CD14-positive monocyte (primary cell): ENCODE data around the gene HDHD5. TPM values are rescaled to one million over a fixed set of nuclear protein-coding genes. Genes with fewer than 3 reads are reported as not detected.

Source experiments
- DNase-seq, 3 donors: peaks; one replicate each; pipeline ENCODE4 v3.0.0-alpha.2; 2011 to 2022
- H2AFZ ChIP-seq: 2 replicates; pipeline ENCODE4 v1.6.0; 2012; ENCODE audit warnings: mild to moderate bottlenecking, low read depth, low read length, inconsistent platforms; ENCODE audit not compliant: insufficient read depth, poor library complexity, severe bottlenecking
- H3K27ac ChIP-seq, 2 donors: 1 replicate in 1 of 2; 2 replicates in 1 of 2; pipeline ENCODE4 v1.5.1; 2012 to 2013; ENCODE audit warnings: low read length in 2 of 2, control low read depth in 1 of 2, inconsistent platforms in 1 of 2, low read depth in 1 of 2, mild to moderate bottlenecking in 1 of 2
- H3K27me3 ChIP-seq, 2 donors: one replicate each; pipeline versions ENCODE4 v1.6.0 to v1.6.1; 2011 to 2013; ENCODE audit warnings: low read length in 2 of 2; ENCODE audit not compliant: control insufficient read depth in 2 of 2, insufficient read depth in 2 of 2
- H3K36me3 ChIP-seq, 2 donors: replicated peaks in 1 of 2; 1 replicate in 1 of 2; 2 replicates in 1 of 2; pipeline versions ENCODE4 v1.5.1 to v1.6.1; 2012 to 2013; ENCODE audit warnings: low read length in 2 of 2, control low read depth in 1 of 2, inconsistent platforms in 1 of 2, mild to moderate bottlenecking in 1 of 2; ENCODE audit not compliant: insufficient read depth in 2 of 2, control insufficient read depth in 1 of 2
- H3K4me1 ChIP-seq, 2 donors: 1 replicate in 1 of 2; 2 replicates in 1 of 2; pipeline versions ENCODE4 v1.5.1 to v1.6.1; 2012 to 2013; ENCODE audit warnings: low read length in 2 of 2, control low read depth in 1 of 2, inconsistent platforms in 1 of 2, mild to moderate bottlenecking in 1 of 2, moderate library complexity in 1 of 2; ENCODE audit not compliant: insufficient read depth in 2 of 2, control insufficient read depth in 1 of 2
- H3K4me2 ChIP-seq: replicated peaks from 2 replicates; pipeline ENCODE3; 2012; ENCODE audit warnings: low read length, moderate library complexity, mild to moderate bottlenecking; ENCODE audit not compliant: poor library complexity, severe bottlenecking; ENCODE audit errors: extremely low read depth
- H3K4me3 ChIP-seq, 3 experiments: fragments of 200-600 bp in 1 of 3; sonication (generic) in 1 of 3; replicated peaks in 1 of 3; 1 replicate in 2 of 3; 2 replicates in 1 of 3; pipeline ENCODE4 v1.5.1; 2011 to 2013; ENCODE audit warnings: low read length in 3 of 3, mild to moderate bottlenecking in 3 of 3, control low read depth in 2 of 3, low read depth in 2 of 3, inconsistent platforms in 1 of 3, moderate library complexity in 1 of 3
- H3K79me2 ChIP-seq: 2 replicates; pipeline ENCODE4 v1.6.0; 2012; ENCODE audit warnings: mild to moderate bottlenecking, control low read depth, inconsistent platforms, low read length, moderate library complexity; ENCODE audit not compliant: insufficient read depth
- H3K9ac ChIP-seq: 2 replicates; pipeline ENCODE4 v1.6.0; 2017; ENCODE audit warnings: low read length, mild to moderate bottlenecking; ENCODE audit not compliant: insufficient read depth, poor library complexity, severe bottlenecking
- H3K9me3 ChIP-seq, 2 donors: replicated peaks in 1 of 2; 1 replicate in 1 of 2; 2 replicates in 1 of 2; pipeline versions ENCODE4 v1.5.1 to v1.6.1; 2012 to 2013; ENCODE audit warnings: low read length in 2 of 2, control low read depth in 1 of 2; ENCODE audit not compliant: control insufficient read depth in 1 of 2, insufficient read depth in 1 of 2
- H4K20me1 ChIP-seq: 2 replicates; pipeline ENCODE4 v1.6.0; 2012; ENCODE audit warnings: mild to moderate bottlenecking, low read length, control low read depth, moderate library complexity; ENCODE audit not compliant: insufficient read depth
- H3K27ac Mint-ChIP-seq, 7 donors: one replicate each; pipeline ENCODE4 v1.8.0; 2020; ENCODE audit warnings: mild to moderate bottlenecking in 7 of 7, mixed read lengths in 7 of 7, moderate library complexity in 6 of 7, inconsistent platforms in 2 of 7
- H3K27me3 Mint-ChIP-seq, 3 donors: one replicate each; pipeline ENCODE4 v1.8.0; 2021 to 2022; ENCODE audit warnings: low read depth in 3 of 3, mild to moderate bottlenecking in 3 of 3, mixed read lengths in 3 of 3, moderate library complexity in 3 of 3, inconsistent platforms in 1 of 3
- H3K36me3 Mint-ChIP-seq, 2 donors: one replicate each; pipeline ENCODE4 v1.8.0; 2020; ENCODE audit warnings: mixed read lengths in 2 of 2, inconsistent platforms in 1 of 2, mild to moderate bottlenecking in 1 of 2
- H3K4me1 Mint-ChIP-seq: one replicate; pipeline ENCODE4 v1.8.0; 2020; ENCODE audit warnings: mild to moderate bottlenecking, mixed read lengths
- H3K4me3 Mint-ChIP-seq, 2 donors: one replicate each; pipeline ENCODE4 v1.8.0; 2020; ENCODE audit warnings: mild to moderate bottlenecking in 2 of 2, mixed read lengths in 2 of 2, moderate library complexity in 1 of 2
- H3K9me3 Mint-ChIP-seq, 7 donors: one replicate each; pipeline ENCODE4 v1.8.0; 2020 to 2022; ENCODE audit warnings: mixed read lengths in 7 of 7, mild to moderate bottlenecking in 6 of 7, moderate library complexity in 6 of 7, inconsistent platforms in 2 of 7
- WGBS: methylation state at CpG from one replicate; pipeline ENCODE4 v1.1.5; 2013; ENCODE audit warnings: missing lambda C conversion rate; ENCODE audit not compliant: insufficient coverage; 5-methylcytosine and 5-hydroxymethylcytosine counted together
- intact Hi-C, 2 donors: fragments of 100-400 bp; cut with micrococcal nuclease; formaldehyde crosslinking; loops; one replicate each; pipeline versions ENCODE4 v1.15.0 to v1.15.1; 2023
- polyA plus RNA-seq, 3 donors: library from polyadenylated mRNA; depleted of rRNA in 1 of 3; unstranded in 2 of 3; stranded (reverse) in 1 of 3; fragments of 300-500 nt in 2 of 3; fragments of >200 nt in 1 of 3; fragmentation: Illumina TruSeq in 2 of 3; gene quantifications; 1 replicate in 2 of 3; 2 replicates in 1 of 3; pipeline ENCODE4 v1.2.3, GENCODE V29; 2012 to 2021
- TF ChIP-seq, protein P1 (sequence below): fragments of 200-600 bp; IDR thresholded peaks from one replicate; pipeline ENCODE4 v1.8.0; 2022; ENCODE audit warnings: antibody characterized with exemption, mild to moderate bottlenecking

HDHD5 gene
- polyA plus RNA-seq, 3 donors = 75.9 to 119 (median 79.9) TPM

DNA sequence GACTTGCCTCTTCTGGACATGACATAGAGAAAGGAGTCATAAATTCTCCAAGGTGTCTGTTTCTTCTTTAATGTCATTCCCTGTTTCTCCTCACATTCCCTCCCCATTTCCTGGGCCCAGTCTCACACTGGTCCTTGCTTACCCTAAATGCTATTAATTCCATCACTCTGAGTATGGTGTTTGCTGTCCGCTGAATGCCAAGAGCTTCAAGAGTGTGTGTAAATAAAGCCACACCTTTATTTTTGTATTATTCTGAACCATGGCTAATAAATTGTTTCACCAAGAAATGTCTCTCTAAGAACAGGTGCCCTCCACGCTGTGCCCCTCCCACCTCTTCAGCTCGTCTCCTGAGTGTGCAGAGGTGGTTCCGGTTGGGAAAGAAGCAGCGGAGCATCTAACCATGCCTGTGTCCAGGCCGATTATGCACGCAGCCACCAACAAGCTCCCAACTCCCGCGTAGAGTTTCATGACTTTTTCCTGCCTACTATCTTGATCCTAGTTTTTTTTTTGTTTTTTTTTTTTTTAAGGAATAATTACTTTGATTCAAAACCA lies 46.5 kb downstream of the HDHD5 start:
- Histone ChIP-seq H4K20me1 (peaks cover 87% of the 10 kb centered on the region), H2AFZ (no peak overlapping the region), H3K4me2 (no peak overlapping the region), H3K4me1 (peaks cover 99 to 100% of the 10 kb centered on the region in 2 donors), H3K4me3 (peak overlapping the region in 1 of 3 experiments; percentile 17), H3K79me2 (peaks cover 82% of the 10 kb centered on the region), H3K9me3 (no peaks in the 10 kb centered on the region), H3K9ac (no peak overlapping the region), H3K36me3 (peaks cover 48 to 67% of the 10 kb centered on the region in 2 donors), H3K27ac (peak overlapping the region in 1 of 2 donors; percentile 86), H3K27me3 (no peaks in the 10 kb centered on the region)
- peaks cover 91% of the 10 kb centered on the region for H3K4me1 Mint-ChIP-seq
- intact Hi-C loops = no loop called here
- peaks cover 0 to 2% (median 0%) of the 10 kb centered on the region in 3 donors for H3K27me3 Mint-ChIP-seq
- WGBS = no CpG with 5 or more reads among the region's 9 CpGs
- H3K4me3 Mint-ChIP-seq = peak overlapping the region in 1 of 2 donors; percentile 47
- peaks cover 52 to 78% of the 10 kb centered on the region in 2 donors for H3K36me3 Mint-ChIP-seq
- TF ChIP-seq, protein P1, sequence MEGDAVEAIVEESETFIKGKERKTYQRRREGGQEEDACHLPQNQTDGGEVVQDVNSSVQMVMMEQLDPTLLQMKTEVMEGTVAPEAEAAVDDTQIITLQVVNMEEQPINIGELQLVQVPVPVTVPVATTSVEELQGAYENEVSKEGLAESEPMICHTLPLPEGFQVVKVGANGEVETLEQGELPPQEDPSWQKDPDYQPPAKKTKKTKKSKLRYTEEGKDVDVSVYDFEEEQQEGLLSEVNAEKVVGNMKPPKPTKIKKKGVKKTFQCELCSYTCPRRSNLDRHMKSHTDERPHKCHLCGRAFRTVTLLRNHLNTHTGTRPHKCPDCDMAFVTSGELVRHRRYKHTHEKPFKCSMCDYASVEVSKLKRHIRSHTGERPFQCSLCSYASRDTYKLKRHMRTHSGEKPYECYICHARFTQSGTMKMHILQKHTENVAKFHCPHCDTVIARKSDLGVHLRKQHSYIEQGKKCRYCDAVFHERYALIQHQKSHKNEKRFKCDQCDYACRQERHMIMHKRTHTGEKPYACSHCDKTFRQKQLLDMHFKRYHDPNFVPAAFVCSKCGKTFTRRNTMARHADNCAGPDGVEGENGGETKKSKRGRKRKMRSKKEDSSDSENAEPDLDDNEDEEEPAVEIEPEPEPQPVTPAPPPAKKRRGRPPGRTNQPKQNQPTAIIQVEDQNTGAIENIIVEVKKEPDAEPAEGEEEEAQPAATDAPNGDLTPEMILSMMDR = no peak
- peaks cover 0 to 2% (median 0%) of the 10 kb centered on the region in 7 donors for H3K9me3 Mint-ChIP-seq
- peak overlapping the region; percentile 37 to 96 (median 82) for H3K27ac Mint-ChIP-seq
- peak in 1 of 3 donors; percentile 1 for DNase-seq

- intact Hi-C loops = no loop called here
- H3K4me1 ChIP-seq = peaks cover 99 to 100% of the 10 kb centered on the region in 2 donors
- peak overlapping the region; percentile 31 to 55 for H3K4me3 Mint-ChIP-seq
Measured at GRCh38 chr22:17110791-17111550, 48.1 kb downstream of the HDHD5 start.

More at GRCh38 chr22:17110791-17111550, 48.1 kb downstream of the HDHD5 start:
- H3K4me3 ChIP-seq = no peak overlapping the region
- H4K20me1 ChIP-seq = peaks cover 82% of the 10 kb centered on the region
- no peaks in the 10 kb centered on the region for H3K9me3 ChIP-seq
- Mint-ChIP-seq H3K9me3 (peaks cover 0 to 2% (median 0%) of the 10 kb centered on the region in 7 donors), H3K27ac (peak overlapping the region; percentile 37 to 88 (median 80)), H3K36me3 (peaks cover 58 to 85% of the 10 kb centered on the region in 2 donors), H3K27me3 (peaks cover 0 to 2% (median 0%) of the 10 kb centered on the region in 3 donors), H3K4me1 (peaks cover 91% of the 10 kb centered on the region)
- peak overlapping the region; percentile 17 for H3K4me2 ChIP-seq
- 65% methylated on average over 13 of the region's 13 CpGs for WGBS
- peak overlapping the region; percentile 6 for H3K9ac ChIP-seq
- H3K79me2 ChIP-seq = peaks cover 80% of the 10 kb centered on the region
- no peaks in the 10 kb centered on the region for H3K27me3 ChIP-seq
- H3K36me3 ChIP-seq = peaks cover 57 to 75% of the 10 kb centered on the region in 2 donors
- H2AFZ ChIP-seq = no peak overlapping the region
- TF ChIP-seq, protein P1 = no peak
- peak overlapping the region; percentile 11 to 86 for H3K27ac ChIP-seq
- DNase-seq = peak in 1 of 3 donors; percentile 2
